Neural progenitor cell (in vitro differentiated cells): ENCODE data around the gene PLEKHG5.

Experiments
- EZH2 ChIP-seq: fragments of 200-600 bp; sonication (generic); IDR thresholded peaks from 2 replicates; pipeline ENCODE4 v1.6.1; 2017; ENCODE audit warnings: antibody characterized with exemption, mild to moderate bottlenecking, moderate library complexity
- EZH2phosphoT487 ChIP-seq: fragments of 200-600 bp; sonication (generic); IDR thresholded peaks from 2 replicates; pipeline ENCODE4 v1.6.1; 2017; ENCODE audit warnings: antibody characterized with exemption
- TF ChIP-seq, protein P1 (sequence below): fragments of 200-600 bp; sonication (generic); IDR thresholded peaks from 2 replicates; pipeline ENCODE4 v1.5.1; 2017; ENCODE audit warnings: antibody characterized with exemption, mild to moderate bottlenecking

DNA sequence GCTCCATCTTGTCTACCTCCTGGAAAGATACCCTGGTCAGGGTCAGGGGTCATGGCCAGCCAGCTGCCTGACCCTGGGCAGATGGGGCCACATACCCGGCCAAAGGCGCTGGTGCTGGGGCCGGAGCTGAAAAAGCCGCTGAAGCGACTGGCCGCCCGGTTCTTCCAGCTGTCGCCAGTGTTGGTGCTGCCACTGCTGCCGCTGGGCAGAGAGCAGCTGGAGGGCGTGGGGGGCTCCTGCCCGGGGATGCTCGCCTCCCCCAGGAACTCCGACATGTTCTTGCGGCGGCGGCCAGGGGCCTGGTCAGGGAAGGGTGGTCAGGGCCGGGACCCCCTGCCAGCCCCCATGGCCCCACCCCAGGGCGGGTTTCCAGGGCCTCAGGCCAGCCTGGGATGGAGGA, 18.3 kb downstream of the PLEKHG5 start:
- TF ChIP-seq EZH2phosphoT487 (no peak), EZH2 (no peak)
- TF ChIP-seq, protein P1, sequence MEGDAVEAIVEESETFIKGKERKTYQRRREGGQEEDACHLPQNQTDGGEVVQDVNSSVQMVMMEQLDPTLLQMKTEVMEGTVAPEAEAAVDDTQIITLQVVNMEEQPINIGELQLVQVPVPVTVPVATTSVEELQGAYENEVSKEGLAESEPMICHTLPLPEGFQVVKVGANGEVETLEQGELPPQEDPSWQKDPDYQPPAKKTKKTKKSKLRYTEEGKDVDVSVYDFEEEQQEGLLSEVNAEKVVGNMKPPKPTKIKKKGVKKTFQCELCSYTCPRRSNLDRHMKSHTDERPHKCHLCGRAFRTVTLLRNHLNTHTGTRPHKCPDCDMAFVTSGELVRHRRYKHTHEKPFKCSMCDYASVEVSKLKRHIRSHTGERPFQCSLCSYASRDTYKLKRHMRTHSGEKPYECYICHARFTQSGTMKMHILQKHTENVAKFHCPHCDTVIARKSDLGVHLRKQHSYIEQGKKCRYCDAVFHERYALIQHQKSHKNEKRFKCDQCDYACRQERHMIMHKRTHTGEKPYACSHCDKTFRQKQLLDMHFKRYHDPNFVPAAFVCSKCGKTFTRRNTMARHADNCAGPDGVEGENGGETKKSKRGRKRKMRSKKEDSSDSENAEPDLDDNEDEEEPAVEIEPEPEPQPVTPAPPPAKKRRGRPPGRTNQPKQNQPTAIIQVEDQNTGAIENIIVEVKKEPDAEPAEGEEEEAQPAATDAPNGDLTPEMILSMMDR = no peak
